Suprapubic skin (tissue), 4 donors: ENCODE measurements around the gene IQSEC1.

Experiments used
- EP300 ChIP-seq: sonication (generic); formaldehyde crosslinking; IDR thresholded peaks from one replicate; pipeline ENCODE4 v1.6.1; 2017; ENCODE audit warnings: antibody characterized with exemption
- POLR2A ChIP-seq, 2 donors: fragments of 450-650 bp; IDR thresholded peaks; one replicate each; pipeline ENCODE4 v1.6.1; 2017; ENCODE audit warnings: antibody characterized with exemption in 2 of 2, mild to moderate bottlenecking in 2 of 2, moderate library complexity in 2 of 2
- POLR2AphosphoS5 ChIP-seq, 3 donors: sonication (generic); formaldehyde crosslinking; IDR thresholded peaks; one replicate each; pipeline ENCODE4 v1.6.1; 2017; ENCODE audit warnings: antibody characterized with exemption in 3 of 3
- TF ChIP-seq, protein P1 (sequence below), 2 donors: fragments of 200-600 bp in 1 of 2; fragments of 450-650 bp in 1 of 2; sonication (generic) in 1 of 2; IDR thresholded peaks; one replicate each; pipeline ENCODE4 v1.5.1; 2016 to 2019; ENCODE audit warnings: antibody characterized with exemption in 2 of 2, mild to moderate bottlenecking in 1 of 2, moderate library complexity in 1 of 2

DNA sequence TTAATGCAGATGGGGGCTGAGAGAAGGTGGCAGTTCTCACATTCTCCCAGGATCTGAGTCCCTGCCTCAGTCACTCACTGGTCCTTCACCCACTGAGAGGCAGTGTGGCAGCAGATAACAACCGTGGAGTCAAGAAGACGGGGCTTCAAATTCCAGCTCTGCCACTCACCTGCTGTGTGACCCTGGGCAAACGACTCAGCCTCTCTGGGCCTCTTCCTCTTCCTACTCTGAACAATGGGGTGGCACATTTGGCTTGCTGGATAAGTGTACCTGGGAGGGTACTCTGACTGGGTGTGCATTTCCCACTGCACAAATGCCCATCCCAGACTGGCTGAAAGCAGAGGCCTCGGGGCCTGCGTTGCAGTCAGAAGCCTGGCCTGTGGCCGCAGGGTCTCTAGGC lies 10.0 kb upstream of the IQSEC1 start:
- TF ChIP-seq POLR2A (IDR thresholded peaks at IDR 0.05): no peak
- TF ChIP-seq, protein P1, sequence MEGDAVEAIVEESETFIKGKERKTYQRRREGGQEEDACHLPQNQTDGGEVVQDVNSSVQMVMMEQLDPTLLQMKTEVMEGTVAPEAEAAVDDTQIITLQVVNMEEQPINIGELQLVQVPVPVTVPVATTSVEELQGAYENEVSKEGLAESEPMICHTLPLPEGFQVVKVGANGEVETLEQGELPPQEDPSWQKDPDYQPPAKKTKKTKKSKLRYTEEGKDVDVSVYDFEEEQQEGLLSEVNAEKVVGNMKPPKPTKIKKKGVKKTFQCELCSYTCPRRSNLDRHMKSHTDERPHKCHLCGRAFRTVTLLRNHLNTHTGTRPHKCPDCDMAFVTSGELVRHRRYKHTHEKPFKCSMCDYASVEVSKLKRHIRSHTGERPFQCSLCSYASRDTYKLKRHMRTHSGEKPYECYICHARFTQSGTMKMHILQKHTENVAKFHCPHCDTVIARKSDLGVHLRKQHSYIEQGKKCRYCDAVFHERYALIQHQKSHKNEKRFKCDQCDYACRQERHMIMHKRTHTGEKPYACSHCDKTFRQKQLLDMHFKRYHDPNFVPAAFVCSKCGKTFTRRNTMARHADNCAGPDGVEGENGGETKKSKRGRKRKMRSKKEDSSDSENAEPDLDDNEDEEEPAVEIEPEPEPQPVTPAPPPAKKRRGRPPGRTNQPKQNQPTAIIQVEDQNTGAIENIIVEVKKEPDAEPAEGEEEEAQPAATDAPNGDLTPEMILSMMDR (IDR thresholded peaks at IDR 0.05): no peak
- TF ChIP-seq POLR2AphosphoS5 (IDR thresholded peaks at IDR 0.05): no peak
- no peak for TF ChIP-seq EP300
